NCI-H526 treated with DMSO at 0.1 percent for 48 hours (cell line): Measurements from ENCODE around the gene NDRG2.
"Not testable (repeated sequence)": the region's sequence is repeated elsewhere in the genome, so short reads cannot be mapped to it uniquely, and the experiment has no call there.

Experiments used
- DNase-seq: peaks from one replicate; lab custom pipeline; 2025; lab: John Stamatoyannopoulos, UW

The NDRG2 gene

DNA sequence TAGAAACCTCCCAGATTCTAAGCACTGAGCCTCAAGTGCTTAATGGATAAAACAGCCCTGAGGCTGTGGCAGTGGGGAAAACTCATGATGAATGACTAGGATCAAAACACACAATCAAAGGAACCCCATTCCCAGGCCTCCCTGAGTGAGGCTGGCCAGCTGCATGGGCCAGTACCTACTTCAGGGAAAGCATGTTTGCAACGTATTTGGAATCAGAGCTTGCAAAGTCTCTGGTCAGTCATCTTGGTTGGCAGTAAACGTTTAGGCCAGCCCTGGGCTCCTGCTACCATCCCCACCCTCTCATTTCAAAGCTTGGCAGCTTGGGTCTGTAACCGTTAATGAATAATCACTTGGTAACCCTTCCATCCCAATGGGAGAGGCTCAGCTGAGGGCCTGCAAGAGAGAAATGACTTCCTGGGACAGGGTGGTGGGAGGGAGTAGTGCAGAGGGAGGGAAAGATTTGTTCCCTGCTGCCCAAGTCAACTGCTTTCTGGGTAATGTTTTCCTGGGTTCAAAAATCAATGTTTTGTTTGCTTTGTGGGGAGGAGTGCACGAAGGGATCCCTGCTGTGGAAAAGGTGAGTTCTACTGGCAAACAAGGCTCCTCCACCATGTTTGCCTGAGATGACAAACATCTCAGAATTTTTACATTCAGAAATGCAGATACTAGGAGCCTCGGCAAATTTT lies 30.7 kb upstream of the NDRG2 start:
- DNase-seq = no peak

- no peak for DNase-seq
These were observed 29.9 kb upstream of the NDRG2 start for GRCh38 chr14:21054768-21055145.

DNA sequence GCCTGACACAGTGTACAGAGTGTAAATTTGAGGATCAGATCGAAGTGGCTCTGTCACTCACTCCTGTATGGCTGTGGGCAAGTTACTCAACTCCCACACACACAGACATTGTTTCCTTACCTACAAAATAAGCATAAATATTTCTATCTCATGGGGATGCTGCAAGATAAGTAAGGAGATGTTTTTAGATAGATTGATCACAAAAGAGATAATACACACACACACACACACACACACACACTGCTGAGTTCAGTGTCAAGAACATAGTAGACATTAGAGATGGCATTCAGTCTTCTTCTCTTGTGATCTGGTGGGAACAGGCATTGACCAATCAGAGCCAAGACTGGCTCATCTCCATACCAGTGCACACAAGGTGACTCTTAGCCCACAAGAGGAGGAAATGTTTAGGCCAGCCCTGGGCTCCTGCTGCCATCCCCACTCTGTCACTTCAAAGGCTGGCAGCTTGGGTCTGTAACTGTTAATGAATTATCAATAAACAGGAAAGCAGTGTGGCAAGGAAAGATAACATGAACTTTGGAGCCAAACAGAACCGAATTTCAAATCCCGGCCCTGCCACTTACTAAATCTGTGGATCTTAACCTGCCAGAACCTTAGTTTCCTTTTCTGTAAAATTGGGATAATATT lies 29.4 kb upstream of the NDRG2 start:
- DNase-seq = no peak

DNA sequence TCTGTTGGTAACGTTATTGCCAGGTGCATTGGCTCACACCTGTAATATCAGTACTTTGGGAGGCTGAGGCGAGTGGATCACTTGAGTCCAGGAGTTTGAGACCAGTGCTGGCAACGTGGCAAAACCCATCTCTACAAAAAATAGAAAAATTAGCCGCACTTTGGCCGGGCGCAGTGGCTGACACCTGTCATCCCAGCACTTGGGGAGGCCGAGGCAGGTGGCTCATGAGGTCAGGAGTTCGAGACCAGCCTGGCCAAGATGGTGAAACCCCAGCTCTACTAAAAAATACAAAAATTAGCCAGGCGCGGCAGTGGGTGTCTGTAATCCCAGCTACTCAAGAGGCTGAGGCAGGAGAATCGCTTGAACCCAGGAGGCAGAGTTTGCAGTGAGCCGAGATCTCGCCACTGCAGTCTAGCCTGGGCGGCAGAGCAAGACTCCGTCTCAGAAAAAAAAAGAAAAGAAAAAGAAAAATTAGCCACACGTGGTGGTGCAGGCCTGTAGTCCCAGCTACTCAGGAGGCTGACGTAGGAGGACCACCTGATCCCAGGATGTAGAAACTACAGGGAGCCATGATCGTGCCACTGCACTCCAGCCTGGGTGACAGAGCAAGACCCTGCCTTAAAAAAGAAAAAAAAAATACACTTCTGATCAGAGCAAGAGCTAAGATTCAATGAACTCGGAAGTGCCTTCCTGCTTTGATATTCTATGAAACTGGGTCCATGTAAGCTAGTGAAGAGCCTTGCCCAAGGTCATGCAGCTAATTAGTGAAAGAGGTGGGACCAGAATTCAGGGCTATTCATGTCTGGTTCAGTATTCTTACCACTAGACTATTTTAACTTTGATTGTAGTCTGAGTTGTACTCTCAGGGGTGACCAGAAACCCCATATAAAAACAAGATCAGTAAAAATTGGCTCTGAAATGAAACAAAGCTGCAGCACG lies 28.6 kb upstream of the NDRG2 start:
- no peak for DNase-seq

DNA sequence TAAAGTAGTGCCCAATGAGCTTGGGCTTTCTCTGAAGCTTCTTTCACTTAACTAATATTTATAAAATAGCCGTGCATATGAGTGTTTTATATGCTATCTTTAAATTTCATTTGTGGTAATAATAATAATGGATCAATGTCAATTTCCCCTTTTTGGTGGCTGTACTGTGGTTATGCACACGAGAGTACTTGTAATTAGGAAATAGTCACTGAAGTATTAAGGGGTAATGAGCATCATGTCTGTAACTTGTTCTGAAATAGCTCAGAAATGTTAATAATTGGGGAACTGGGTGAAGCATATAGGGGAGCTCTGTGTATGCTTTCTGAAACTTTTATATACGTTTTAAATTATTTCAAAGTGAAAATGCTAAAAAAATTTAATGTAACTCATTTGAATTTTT lies 25.7 kb upstream of the NDRG2 start:
- DNase-seq = no peak

DNA sequence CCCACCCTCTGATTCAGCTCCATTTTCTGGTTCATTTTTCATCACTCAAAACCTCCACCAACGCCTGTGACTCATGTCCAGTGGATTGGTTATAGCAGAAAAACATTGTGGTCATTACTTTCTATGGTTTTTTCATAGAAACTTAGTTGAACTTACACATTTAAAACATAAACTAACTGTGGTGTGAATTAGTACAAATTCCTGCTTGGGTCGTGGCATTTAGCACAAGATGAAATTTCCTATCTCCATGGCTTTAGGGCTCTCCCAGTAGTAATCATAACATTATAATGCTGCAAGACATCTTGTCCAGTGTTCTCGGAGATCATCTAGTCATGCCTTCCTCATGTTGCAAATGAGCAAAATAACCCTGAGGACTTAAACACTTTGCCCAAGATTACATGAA lies 24.4 kb upstream of the NDRG2 start:
- DNase-seq = no peak

- no peak for DNase-seq
These were observed 23.8 kb upstream of the NDRG2 start for GRCh38 chr14:21048638-21049037.

DNA sequence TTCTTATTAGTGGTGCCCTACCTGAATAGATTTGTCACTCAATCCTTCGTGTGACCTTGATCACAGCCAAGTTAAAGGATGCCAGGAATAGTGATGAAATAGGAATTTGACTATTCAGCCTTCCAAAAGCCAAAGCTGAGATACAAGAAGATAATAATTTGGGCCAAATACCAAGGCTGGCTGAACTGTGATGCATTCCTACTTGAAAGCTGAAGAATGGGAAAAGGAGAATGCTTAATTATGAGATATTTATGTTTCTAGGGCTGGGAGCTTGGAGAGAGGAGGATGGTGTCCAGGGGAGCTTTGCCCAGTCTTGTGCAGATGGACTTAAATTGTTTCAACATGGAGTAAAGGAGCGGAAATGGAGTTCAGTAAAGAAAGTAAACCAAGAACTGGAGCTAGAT lies 22.5 kb upstream of the NDRG2 start:
- DNase-seq = no peak

GRCh38 chr14:21043974-21044618 lies 19.2 kb upstream of the NDRG2 start:
- no peak for DNase-seq

- no peak for DNase-seq
These were observed 18.6 kb upstream of the NDRG2 start for GRCh38 chr14:21043387-21043973.

GRCh38 chr14:21042918-21043317 lies 18.1 kb upstream of the NDRG2 start:
- DNase-seq = no peak

DNA sequence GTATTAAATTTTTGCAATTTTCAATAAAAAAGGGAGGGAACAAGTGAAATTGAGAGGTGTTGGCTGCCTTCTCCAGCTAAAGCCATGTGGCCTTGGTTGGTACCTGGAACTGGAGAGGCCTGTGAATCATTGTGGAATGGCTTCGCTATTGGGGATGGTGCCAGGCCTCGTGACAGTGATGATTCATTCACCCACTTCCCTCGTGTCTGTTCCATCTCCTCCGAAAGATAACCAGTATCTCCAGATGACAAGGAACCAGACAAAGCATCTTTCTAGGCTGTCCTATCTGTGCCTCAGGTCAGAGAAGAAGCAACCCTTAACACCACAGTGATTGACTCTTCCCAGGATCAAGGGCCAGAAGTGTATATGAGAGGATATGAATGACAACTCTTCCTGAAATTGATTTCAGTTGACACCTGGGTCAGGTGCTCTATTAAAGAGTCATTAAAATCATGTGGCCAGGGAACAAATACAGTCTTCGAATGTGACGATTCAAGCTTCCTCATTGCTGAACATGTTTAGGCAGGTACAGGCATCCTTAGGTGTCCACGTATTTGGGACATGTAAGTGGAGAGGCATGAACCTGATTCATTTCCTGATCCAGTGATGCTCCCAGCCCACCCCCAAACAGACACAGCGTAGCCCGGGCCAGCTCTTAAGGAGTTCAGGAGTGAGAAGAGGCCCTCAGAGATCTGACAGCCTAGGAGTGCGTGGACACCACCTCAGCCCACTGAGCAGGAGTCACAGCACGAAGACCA lies 17.0 kb upstream of the NDRG2 start, which contains the start of gene RNASE7:
RNASE7 (plus strand) TSS at position 687 of the 758 bp plus-strand sequence. CDS start 631 bp downstream, outside the sequence.
- DNase-seq = no peak

GRCh38 chr14:21040941-21041340 lies 16.1 kb upstream of the NDRG2 start:
- DNase-seq = not testable (repeated sequence)

DNA sequence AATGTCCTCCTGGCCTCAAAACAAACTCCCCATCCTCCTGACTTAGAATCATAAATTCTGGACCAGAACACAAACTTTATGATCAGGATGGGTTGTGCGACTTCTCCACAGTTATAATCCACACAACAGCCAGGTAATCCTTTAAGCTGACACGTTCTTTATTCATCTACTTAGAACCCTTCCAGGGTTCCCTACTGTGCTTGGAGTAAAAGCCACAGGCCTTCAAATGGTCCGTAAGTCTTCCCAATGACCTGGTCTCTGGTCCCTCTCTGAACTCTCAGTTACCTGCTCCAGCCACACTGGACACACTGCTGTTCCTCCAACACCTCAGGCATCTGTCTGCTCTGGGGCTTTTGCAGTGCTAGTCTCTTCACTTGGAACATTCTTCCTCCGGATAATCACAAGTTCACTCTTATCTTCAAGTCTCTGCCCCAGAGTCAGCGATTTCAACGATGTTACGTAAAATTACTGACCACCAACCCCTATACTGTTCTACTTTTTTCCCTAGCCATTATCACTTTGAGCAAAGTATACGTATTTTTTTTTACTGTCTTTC lies 15.6 kb upstream of the NDRG2 start:
- DNase-seq = no peak

- DNase-seq = peak; percentile 22
These were observed 14.9 kb upstream of the NDRG2 start for GRCh38 chr14:21039585-21040369.

GRCh38 chr14:21038441-21039422 lies 13.9 kb upstream of the NDRG2 start:
- DNase-seq = no peak

GRCh38 chr14:21037156-21037555 lies 12.3 kb upstream of the NDRG2 start:
- DNase-seq = no peak

DNA sequence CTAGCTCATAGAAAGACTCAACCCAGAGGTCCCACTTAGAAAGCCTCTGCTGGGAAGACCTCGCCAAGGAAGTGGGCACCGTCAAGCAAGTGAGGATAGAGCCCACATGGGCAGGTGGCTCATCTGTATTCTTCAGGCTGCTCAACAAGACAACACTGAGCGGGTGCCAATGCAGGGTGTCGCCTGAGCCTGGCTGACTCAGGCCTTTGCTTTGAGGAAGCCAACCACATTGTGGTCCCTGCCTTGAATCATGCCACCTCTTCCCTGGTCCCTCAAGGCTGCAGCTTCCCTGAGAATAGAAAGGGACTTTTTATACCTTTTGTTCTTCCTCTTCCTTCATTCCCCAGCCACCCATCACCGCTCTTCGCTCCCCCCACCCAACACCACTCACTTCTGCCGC lies 11.9 kb upstream of the NDRG2 start:
- no peak for DNase-seq

DNA sequence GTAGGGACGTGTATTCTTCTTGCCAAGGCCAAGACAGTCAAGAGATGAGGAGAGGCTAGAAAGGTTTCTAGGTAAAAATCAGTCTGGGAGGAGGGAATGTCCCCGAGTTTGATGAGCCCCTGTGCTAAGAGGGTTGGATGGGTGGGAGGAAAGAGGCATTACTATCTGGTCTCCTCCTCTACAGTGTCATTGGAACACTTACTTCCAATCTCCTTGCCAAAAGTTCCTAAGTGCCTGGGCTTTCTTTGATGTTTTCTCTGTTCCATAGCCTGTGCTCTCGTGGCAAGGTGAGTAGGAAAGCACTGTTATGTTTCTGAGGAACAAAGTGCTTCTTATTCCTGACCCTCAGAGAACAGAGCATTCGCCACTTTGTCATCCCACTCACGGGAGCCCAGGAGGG lies 9.8 kb upstream of the NDRG2 start, which contains the start of gene RNASE13:
RNASE13 (minus strand) TSS at position 101 of the 400 bp plus-strand sequence. CDS start 519 bp downstream, outside the sequence.
- no peak for DNase-seq
